PC-9 (cell line): ENCODE data around the gene SRPK2. TPM values are rescaled to one million over a fixed set of nuclear protein-coding genes. Genes with fewer than 3 reads are reported as not detected.

Source experiments
- BruUV-seq: library from RNA; stranded (reverse); fragments of 400-500 nt; replicated peaks from 2 replicates; lab custom pipeline; 2021; lab: Mats Ljungman, UMichigan
- CTCF ChIA-PET: fragments of 300-600 bp; sonication (Branson Sonifier 250); formaldehyde crosslinking; loops from one replicate; lab custom pipeline; 2022; ENCODE audit warnings: antibody characterized with exemption; lab: Charles Lee
- POLR2A ChIA-PET: fragments of 300-600 bp; sonication (Branson Sonifier 250); formaldehyde crosslinking; loops from one replicate; lab custom pipeline; 2022; ENCODE audit warnings: antibody characterized with exemption; ENCODE audit not compliant: unreplicated experiment; lab: Charles Lee
- DNase-seq, 2 experiments: peaks; one replicate each; pipeline versions ENCODE4 v3.0.0 to v3.0.0-alpha.2; 2015 to 2022; ENCODE audit warnings: mixed read lengths in 1 of 2
- H2AFZ ChIP-seq: fragments of 200-600 bp; sonication (generic); 2 replicates; pipeline ENCODE4 v1.8.1; 2017; ENCODE audit warnings: antibody characterized with exemption
- H3F3A ChIP-seq: fragments of 200-600 bp; sonication (generic); 2 replicates; pipeline ENCODE4 v1.8.1; 2017; ENCODE audit warnings: antibody characterized with exemption, mild to moderate bottlenecking, low read depth; ENCODE audit not compliant: insufficient read depth
- H3K27ac ChIP-seq: fragments of 200-600 bp; sonication (generic); 2 replicates; pipeline ENCODE4 v1.6.1; 2016; ENCODE audit warnings: mixed run types
- H3K27me3 ChIP-seq: fragments of 200-600 bp; sonication (generic); 2 replicates; pipeline ENCODE4 v1.6.1; 2016; ENCODE audit warnings: low read depth, mixed run types; ENCODE audit not compliant: insufficient read depth
- H3K36me3 ChIP-seq: fragments of 200-600 bp; sonication (generic); 2 replicates; pipeline ENCODE4 v1.6.1; 2016; ENCODE audit warnings: low read depth, mixed run types
- H3K4me1 ChIP-seq: fragments of 200-600 bp; sonication (generic); replicated peaks from 2 replicates; pipeline ENCODE4 v1.6.1; 2016; ENCODE audit warnings: mixed run types; ENCODE audit not compliant: insufficient read depth
- H3K4me2 ChIP-seq: fragments of 200-600 bp; sonication (generic); 2 replicates; pipeline ENCODE4 v1.6.1; 2017; ENCODE audit warnings: mixed run types
- H3K4me3 ChIP-seq: fragments of 200-600 bp; sonication (generic); 2 replicates; pipeline ENCODE4 v1.6.1; 2016; ENCODE audit warnings: mixed run types
- H3K79me2 ChIP-seq: fragments of 200-600 bp; sonication (generic); 2 replicates; pipeline ENCODE4 v1.6.1; 2017; ENCODE audit warnings: low read depth, mixed run types
- H3K9me2 ChIP-seq: fragments of 200-600 bp; sonication (generic); 2 replicates; pipeline ENCODE4 v1.8.1; 2017; ENCODE audit warnings: mild to moderate bottlenecking; ENCODE audit not compliant: insufficient read depth
- H3K9me3 ChIP-seq: fragments of 200-600 bp; sonication (generic); 2 replicates; pipeline ENCODE4 v1.8.1; 2016; ENCODE audit warnings: low read depth; ENCODE audit not compliant: insufficient read depth
- H4K20me1 ChIP-seq: fragments of 200-600 bp; sonication (generic); 2 replicates; pipeline ENCODE4 v1.8.1; 2017; ENCODE audit not compliant: insufficient read depth
- EZH2 ChIP-seq: fragments of 200-600 bp; sonication (generic); IDR thresholded peaks from 2 replicates; pipeline ENCODE4 v1.8.0; 2017; ENCODE audit warnings: antibody characterized with exemption, low read depth
- intact Hi-C: fragments of 100-400 bp; cut with micrococcal nuclease; formaldehyde crosslinking; loops from one replicate; pipeline ENCODE4 v1.10.0; 2022; ENCODE audit not compliant: unreplicated experiment
- total RNA-seq: library from RNA; stranded (reverse); gene quantifications from 2 replicates; pipeline ENCODE4 v1.2.3, GENCODE V29; 2021
- TF ChIP-seq, protein P1 (sequence below): fragments of 200-600 bp; sonication (generic); conservative IDR thresholded peaks from 2 replicates; pipeline ENCODE4 v1.6.1; 2017; ENCODE audit warnings: mixed run types, antibody characterized with exemption, mild to moderate bottlenecking, moderate library complexity

Gene SRPK2
- total RNA-seq, 1 experiment from 2014 or later, result 60.6 TPM

DNA sequence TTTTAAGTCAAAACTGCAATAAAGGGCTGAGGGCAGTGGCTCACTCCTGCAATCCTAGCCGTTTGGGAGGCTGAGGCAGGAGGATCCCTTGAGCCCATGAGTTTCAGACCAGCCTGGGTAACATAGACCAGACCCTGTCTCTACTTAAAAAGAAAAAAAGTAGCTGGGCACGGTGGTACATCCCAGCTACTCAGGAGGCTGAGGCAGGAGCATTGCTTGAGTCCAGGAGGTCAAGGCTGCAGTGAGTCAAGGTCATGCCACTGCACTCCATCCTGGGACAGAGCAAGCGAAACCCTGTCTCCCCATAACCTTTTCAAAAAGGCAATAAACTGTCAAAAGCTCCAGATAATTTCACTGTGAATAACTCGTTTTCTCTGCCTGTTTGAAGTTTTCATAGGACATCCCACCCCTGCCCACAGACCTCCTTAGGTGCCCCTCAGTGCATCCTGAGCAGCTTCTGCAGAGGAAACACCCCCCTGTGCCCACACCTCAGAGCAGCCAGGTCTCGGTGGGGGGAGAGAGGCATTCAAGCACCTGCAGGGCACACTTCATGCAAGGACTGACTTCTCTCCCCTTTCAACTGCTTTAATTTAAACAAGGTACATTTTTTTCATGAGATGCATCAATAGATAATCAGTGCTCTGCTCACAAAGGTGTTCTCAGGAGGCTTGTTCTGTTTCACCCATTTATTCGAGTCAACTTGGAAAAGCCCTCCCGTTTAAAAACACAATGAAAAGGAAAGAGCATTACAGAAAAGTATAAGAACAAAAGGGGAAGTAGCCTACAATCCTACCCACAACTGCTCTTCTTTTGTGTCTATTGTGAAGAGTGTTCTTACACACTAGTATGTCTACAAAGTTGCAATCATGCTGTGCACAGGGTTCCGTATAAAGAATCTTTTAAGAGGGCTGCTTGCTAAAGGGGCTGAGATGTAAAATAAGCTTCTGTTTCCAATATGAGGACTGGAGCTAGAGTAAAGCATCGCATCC is 269.8 kb downstream of the SRPK2 start:
- no TSS peak for BruUV-seq
- Histone ChIP-seq H3F3A (peaks cover 14% of the 10 kb centered on the region; the same call in 1 of the 2 replicates), H3K4me1 (no peaks in the 10 kb centered on the region), H3K79me2 (no peaks in the 10 kb centered on the region), H4K20me1 (0 out of 2 replicates have a peak, but pooled peaks cover 6% of the 10 kb centered on the region), H3K4me2 (no peak overlapping the region), H3K27me3 (no peaks in the 10 kb centered on the region), H3K9me2 (no peaks in the 10 kb centered on the region), H2AFZ (no peak overlapping the region), H3K27ac (no peak overlapping the region), H3K36me3 (peaks cover 13% of the 10 kb centered on the region; the same call in 1 of the 2 replicates), H3K4me3 (no peak overlapping the region), H3K9me3 (no peaks in the 10 kb centered on the region)
- TF ChIP-seq, protein P1, sequence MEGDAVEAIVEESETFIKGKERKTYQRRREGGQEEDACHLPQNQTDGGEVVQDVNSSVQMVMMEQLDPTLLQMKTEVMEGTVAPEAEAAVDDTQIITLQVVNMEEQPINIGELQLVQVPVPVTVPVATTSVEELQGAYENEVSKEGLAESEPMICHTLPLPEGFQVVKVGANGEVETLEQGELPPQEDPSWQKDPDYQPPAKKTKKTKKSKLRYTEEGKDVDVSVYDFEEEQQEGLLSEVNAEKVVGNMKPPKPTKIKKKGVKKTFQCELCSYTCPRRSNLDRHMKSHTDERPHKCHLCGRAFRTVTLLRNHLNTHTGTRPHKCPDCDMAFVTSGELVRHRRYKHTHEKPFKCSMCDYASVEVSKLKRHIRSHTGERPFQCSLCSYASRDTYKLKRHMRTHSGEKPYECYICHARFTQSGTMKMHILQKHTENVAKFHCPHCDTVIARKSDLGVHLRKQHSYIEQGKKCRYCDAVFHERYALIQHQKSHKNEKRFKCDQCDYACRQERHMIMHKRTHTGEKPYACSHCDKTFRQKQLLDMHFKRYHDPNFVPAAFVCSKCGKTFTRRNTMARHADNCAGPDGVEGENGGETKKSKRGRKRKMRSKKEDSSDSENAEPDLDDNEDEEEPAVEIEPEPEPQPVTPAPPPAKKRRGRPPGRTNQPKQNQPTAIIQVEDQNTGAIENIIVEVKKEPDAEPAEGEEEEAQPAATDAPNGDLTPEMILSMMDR, result no peak
- TF ChIP-seq EZH2, result no peak
- POLR2A ChIA-PET, result interaction anchor here (0.6 kb wide), 1 partner anchor 414 kb away, joined by 3 read pairs; no protein-coding TSS in a partner anchor
- no peak for DNase-seq
- CTCF ChIA-PET, result no interaction called here
- intact Hi-C loops, result loop anchor here (10.0 kb wide), 1 partner anchor 216 kb away; no protein-coding TSS in a partner anchor

DNA sequence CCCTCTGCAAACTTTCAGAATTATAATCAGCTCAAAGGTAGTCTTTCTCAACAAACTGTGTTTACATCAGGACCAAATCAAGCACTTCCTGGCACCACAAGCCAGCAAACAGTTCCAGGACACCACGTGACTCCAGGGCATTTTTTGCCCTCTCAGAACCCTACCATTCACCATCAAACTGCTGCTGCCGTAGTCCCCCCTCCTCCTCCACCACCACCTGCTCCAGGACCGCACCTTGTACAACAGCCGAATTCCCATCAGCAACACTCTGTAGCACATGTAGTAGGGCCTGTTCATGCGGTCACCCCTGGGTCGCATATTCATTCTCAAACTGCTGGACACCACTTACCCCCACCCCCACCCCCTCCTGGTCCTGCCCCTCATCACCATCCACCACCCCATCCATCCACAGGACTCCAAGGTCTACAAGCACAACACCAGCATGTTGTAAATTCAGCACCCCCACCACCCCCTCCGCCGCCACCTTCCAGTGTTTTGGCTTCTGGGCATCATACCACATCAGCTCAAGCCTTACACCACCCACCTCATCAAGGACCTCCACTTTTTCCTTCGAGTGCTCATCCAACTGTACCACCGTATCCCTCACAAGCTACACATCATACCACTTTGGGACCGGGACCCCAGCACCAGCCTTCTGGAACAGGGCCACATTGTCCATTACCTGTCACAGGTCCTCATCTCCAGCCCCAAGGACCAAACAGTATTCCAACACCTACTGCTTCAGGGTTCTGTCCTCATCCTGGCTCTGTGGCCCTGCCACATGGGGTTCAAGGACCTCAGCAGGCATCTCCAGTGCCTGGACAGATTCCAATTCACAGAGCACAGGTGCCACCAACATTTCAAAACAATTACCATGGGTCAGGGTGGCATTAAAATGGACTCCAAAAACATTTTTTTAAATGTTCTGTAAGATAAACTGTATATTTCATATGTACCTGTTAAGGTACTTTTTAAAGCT is 276.0 kb downstream of the SRPK2 start:
- H3K36me3 ChIP-seq, result peaks cover 39% of the 10 kb centered on the region
- intact Hi-C loops, result loop anchor here (10.0 kb wide), 1 partner anchor 222 kb away; no protein-coding TSS in a partner anchor
- no TSS peak for BruUV-seq

DNA sequence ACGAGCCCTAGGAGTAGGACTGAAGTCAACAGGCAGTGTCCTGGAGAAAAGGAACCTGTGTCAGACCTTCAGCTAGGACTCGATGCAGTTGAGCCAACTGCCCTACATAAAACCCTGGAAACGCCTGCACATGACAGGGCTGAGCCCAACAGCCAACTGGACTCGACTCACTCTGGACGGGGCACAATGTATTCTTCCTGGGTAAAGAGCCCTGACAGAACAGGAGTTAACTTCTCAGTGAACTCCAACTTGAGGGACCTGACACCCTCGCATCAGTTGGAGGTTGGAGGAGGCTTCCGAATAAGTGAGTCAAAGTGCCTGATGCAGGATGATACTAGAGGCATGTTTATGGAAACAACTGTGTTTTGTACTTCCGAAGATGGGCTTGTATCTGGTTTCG is 281.3 kb downstream of the SRPK2 start:
- Histone ChIP-seq H4K20me1 (0 out of 2 replicates have a peak, but pooled peaks cover 3% of the 10 kb centered on the region), H3K4me2 (no peak overlapping the region), H3K9me3 (no peaks in the 10 kb centered on the region), H3K4me3 (no peak overlapping the region), H3K9me2 (no peaks in the 10 kb centered on the region), H3K79me2 (no peaks in the 10 kb centered on the region), H3F3A (peaks cover 21% of the 10 kb centered on the region; the same call in 1 of the 2 replicates), H3K27me3 (no peaks in the 10 kb centered on the region), H3K4me1 (no peaks in the 10 kb centered on the region), H2AFZ (no peak overlapping the region), H3K36me3 (peaks cover 41% of the 10 kb centered on the region), H3K27ac (no peak overlapping the region)
- BruUV-seq, result no TSS peak
- intact Hi-C loops, result no loop called here
- ChIA-PET CTCF (no interaction called here), POLR2A (no interaction called here)
- no peak for TF ChIP-seq EZH2
- TF ChIP-seq, protein P1, result no peak
- DNase-seq, result no peak

More for the DNA sequence above, 276.0 kb downstream of the SRPK2 start:
- Histone ChIP-seq H3K27ac (no peak overlapping the region), H3K9me3 (no peaks in the 10 kb centered on the region), H3K9me2 (no peaks in the 10 kb centered on the region), H3K27me3 (no peaks in the 10 kb centered on the region), H4K20me1 (0 out of 2 replicates have a peak, but pooled peaks cover 9% of the 10 kb centered on the region), H3K79me2 (no peaks in the 10 kb centered on the region), H3K4me3 (no peak overlapping the region), H3K4me1 (no peaks in the 10 kb centered on the region), H2AFZ (no peak overlapping the region), H3F3A (peaks cover 29% of the 10 kb centered on the region), H3K4me2 (no peak overlapping the region)
- no peak for TF ChIP-seq EZH2
- CTCF ChIA-PET, result interaction anchor here (0.6 kb wide), 1 partner anchor 930 kb away, joined by 5 read pairs; no protein-coding TSS in a partner anchor
- DNase-seq, result no peak
- POLR2A ChIA-PET, result no interaction called here
